Activated effector memory CD4-positive, alpha-beta T cell treated with anti-CD3 and anti-CD28 coated beads, Interleukin-2, amount 50 U/mL, for 16 hours (primary cell): Measurements from ENCODE around the gene FNTB.

ENCODE experiments used
- DNase-seq: peaks from one replicate; pipeline ENCODE4 v3.0.0-alpha.2; 2020

The FNTB gene

DNA sequence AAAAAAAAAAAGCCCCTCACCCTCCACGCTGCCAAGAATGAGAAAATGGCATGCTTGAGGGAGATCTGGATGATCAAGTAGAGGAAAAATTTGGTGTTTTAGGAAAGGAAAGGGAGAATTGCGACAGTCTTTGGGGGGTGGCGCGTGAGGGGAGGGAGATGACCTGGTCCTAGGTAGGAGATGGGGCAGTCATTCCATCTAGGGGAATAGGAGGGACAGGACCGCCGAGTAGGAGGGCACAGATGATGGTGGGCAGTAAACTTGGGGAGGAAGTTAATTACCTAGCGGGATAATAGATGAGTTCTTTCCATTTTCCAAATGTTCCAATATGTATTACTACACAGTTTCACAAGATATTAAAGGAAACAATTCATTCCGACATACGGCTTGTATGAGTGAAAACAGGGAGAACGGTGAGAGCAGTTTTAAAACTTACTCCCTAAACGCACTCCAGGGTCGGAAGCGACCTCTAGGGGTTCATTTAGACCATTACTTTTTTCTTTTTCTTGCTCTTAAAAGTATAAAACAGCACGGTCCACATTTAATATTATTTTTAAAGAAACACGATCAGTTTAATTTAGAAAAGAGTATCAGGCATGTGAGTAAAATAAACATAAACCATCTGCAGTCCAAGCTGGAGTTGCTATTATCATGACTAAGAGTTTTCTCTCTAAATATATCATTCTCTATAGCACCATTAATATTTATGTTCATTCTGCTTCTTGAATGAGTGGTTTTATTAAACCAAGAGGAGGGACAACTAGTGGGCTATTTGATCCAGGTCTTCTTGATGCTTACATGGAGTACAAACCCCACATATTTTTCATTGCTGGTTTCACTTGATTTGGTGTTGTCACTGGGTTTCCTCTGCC lies 3.0 kb upstream of the FNTB start:
- DNase-seq = peak; percentile 69

DNA sequence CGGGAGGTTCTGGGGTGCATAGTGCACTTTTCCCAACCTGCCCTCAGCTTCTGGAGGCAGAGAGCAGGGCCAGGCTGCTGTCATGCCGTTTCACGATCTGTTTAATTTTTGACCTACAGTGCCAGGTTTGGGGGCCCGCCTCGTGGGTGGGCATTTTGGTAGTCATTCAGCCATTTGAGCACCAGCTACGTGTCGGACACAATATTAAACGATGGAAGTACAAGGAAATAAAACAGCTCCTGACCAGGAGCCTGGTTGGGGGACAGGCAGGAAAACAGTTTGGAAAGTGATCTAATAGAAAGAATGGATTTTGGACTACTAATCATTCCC lies 708 bp downstream of the FNTB start:
- DNase-seq = no peak

DNA sequence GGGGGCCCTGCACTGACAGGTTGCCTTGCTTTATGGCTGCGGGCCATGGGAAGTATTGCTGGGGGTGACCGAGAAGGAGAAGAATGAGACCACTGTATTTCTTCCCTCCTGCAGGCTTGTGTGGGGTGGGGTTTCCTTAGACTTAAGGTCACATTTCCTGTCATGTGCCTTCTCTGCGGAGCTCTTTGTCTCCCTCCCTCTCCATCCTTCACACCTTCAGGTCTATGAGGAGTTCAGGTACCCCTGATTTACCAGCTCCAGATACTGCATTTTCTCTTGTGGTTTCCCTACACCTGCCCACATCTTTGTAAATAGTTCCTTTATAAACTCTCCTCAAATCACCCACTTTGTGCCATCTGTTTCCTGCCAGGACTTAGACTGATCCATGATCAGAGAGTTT lies 3.6 kb downstream of the FNTB start:
- DNase-seq = no peak

DNA sequence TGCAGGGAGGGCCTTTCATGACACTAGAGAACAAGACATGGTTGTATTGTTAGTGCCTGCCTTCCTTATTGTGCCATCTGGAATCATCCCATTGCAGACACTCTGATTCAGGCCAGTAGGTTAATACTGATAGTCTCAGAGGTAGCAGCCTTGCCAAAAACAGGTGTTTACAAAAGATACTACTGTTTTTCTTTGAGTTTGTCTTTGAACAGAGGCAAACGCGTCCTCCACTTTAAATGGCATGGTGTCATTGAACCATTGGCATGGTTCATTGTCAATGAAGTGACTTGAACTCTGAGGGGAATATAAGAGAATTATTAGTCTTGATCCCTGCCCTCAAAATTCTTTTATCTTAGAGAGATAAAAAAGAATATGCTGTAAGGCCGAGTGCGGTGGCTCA lies 4.2 kb downstream of the FNTB start:
- DNase-seq = no peak

DNA sequence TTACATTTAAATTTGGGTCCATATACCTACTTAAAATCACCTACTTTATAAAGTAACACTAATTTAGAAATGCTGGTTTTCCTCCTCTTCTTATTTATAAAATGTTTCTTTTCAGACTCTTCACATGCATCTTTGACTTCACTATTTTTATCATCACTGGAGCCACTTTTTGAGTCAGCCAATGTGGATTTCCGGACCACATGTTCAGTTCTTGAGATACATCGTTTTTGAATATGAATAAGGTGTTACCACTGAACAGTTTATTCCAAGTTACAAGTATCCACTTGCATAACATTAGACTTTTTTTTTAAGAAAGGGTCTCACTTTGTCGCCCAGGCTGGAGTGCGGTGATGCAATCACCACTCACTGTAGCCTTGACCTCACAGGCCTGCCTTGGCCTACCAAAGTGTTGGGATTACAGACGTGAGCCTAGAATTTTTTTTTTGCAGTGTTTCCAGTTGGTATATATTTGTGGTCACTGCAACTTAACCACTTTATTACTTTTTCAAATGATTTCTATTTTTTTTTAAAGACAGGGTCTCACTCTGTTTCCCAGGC lies 5.7 kb downstream of the FNTB start:
- DNase-seq = no peak

DNA sequence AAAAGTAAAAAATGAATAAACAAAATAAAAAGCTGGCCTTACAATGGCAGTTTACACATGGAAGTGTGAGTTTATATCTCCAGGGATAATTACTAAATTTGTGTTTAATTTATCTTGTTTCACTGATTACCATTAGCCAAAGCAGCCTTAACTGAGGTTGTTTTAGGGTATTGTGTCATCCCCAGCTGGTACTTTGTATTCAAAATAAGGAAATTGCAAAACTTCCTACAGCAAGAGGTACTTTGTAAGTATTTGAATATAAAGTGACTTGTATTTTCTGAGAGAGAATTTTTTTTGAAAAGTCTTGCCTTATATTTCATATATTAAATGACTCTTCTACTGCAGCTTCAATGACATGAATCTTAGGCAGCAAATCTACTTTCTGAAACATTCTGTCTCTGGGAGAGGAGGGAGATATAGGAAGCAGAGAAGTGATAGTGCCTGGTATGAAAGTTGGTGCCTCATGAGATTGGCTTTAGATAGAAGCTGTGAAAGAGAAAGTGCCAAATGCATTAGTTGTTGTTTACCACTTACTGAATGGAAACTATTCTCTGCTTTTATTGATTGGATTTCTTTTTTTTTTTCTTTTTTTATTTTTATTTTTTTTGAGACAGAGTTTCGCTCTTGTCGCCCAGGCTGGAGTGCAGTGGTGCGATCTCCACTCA lies 6.7 kb downstream of the FNTB start:
- no peak for DNase-seq

DNA sequence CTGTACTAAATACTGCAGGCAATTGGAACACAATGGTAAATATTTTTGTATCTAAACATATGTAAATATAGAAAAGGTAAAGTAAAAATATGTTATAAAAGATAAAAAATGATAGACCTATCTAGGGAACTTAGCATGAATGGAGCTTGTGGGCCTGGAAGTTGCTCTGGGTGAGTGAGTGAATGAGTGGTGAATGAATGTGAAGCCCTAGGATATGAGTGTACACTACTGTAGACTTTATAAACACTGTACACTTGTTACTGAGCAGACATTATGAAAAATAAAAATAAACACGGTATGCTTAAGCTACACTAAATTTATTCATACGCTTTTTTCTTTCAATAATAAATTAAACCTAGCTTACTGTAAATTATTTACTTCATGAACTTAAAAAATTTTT lies 7.8 kb downstream of the FNTB start:
- no peak for DNase-seq

DNA sequence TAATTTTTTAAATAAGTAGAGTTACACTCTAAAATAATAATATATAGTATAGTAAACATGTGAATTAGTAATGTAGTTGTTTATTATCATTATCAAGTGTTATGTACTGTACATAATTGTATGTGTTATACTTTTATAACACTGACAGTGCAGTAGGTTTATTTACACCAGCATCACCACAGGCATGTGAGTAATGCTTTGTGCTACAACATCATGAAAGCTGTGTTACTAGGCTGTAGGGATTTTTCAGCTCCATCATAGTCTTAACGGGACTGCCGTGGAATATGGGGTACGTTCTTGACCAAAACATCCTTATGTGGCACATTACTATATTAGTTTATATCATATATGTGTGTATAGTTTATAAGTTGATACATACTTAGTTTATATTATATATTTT lies 8.6 kb downstream of the FNTB start:
- DNase-seq = no peak

DNA sequence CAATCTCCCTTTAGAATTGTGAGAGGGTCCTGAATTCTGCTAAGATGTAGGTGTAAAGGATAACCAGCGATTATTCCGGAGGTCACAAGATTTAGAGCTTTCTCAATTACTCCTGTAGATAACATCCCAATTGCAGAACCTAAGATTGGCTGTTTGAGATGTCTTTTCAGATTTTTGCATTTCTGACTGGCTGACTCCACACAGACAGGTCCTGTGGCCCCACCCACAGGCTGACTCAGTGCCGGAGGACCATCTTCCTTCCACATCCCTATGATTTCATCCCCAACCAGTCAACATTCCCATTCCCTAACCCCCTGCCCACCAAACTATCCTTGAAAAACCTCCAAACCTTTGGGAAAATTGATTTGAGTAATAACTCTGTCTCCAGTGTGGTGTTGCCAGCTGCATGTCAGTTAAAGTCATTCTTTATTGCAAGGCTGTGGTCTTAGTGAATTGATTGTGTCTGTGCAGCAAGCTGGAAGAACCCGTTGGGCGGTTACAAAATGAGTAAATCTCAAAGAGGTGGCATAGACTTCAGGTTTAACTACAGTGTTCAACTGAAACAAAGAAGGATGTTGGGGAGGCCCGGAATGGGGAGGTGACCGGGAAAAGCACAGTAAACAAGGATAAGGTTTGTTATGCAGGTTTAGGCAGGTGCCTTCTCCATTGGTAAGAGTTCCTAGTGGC lies 10.6 kb downstream of the FNTB start:
- DNase-seq = no peak

DNA sequence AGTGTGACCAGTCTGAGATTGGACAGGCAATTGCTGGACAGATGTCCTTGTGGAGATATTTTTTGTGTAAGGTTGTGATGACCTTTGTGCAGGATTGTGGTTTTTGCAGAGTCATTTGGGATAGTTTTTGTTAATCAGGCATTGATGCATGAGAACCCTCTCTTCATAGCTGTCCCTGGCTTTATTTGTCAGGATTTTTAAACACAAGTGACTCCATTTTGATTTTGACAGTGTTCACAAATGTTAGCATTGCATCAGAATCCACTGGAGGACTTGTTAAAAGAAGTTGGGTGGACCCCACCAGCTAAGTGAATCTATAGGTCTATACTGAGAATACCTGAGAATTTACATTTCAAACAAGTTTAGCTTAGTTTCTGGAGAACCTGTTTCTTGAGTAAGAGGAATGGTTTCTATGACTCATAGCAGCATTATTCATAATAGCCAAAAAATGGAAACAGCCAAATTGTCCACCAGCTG lies 11.8 kb downstream of the FNTB start:
- DNase-seq = no peak

DNA sequence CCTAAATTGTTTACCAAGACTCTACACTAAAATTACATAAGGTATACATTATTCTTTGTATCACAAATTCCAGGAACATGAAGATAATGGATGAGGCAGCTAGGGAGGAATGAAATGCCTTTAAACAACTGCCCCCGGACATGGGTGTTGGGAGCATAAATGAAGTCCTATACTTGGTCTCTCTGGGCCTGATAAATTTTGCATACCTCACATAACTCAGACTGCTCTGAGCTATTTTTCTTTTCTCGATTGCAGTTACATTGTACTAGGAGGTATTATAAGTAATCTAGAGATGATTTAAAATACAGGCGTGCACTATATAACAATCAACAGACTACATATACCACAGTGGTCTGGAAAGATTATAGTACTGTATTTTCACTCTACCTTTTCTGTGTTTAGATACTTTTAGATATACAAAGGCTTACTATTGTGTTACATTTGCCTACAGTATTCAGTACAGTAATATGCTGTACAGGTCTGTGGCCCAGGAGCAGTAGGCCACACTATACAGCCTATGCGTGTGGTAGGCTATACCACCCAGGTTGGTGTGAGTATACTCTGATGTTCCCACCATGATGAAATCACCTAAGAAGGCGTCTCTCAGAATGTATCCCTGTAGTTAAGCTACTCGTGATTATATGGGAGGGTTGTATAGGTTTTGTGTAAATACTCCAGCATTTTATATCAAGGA lies 14.3 kb downstream of the FNTB start:
- DNase-seq = no peak

DNA sequence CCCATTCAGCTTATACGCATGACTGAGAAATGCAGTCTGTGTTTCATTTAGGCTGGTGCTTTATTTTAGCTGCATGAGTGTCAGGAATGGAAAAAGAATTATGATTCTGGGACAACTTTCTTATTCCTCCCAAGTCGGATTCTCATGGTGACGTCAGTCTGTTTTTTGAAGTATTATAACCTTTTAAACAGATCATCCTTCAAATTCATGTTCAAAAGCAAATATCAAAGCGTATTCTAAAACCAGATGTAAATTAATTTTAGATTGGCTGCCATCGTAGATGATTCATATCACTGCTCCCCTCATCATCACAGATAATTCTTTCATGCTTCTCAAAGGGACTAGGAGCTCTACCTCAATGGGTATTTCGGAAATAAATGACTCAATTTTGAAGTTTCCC lies 15.0 kb downstream of the FNTB start:
- DNase-seq = no peak

DNA sequence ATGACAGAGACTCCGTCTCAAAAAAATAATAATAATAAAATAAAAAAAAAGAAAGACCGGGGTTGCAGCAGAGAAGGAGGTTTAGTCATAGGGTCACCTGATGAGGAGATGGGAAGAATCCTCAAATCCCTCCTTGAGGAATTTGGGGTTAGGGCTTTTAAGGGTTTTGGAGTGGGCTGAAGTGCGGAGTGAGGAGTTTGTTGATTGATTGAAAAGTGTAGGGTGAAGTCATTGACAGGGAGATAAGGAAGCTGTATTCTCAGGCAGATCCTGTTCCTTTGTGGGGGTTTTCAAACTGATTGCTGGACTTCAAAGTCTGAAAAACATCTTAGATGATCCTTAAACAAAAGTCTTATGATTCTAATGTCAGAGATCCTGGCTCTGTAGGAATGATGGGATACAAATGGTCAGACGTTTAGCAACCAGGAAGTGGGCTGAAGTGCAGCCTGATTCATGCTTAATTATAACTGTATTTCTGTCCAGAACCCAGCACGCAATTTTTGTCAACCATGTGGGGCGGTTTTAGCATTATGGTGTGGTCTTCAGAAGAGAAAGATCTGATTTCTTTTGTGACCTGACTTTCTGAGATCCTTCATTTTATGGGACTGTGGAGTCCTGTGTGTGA lies 16.0 kb downstream of the FNTB start:
- no peak for DNase-seq

DNA sequence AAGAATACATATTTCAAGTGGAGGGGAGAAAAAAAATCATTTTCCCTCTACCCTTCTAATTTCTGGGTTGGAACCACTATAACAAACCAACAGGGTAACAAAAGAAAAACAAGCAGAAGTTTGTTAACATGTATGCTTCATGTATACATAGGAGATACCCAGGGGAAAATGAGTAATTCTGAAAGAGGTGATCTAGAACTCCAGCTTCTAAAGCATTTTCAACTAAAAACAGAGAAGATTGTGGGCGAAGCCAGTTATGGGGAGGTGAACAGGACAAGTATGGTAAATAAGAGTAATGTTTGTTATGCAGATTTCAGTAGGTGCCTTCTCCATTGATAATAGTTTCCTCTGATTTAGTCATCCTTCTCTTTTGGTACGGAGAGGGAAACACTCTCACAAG lies 16.7 kb downstream of the FNTB start:
- DNase-seq = no peak

DNA sequence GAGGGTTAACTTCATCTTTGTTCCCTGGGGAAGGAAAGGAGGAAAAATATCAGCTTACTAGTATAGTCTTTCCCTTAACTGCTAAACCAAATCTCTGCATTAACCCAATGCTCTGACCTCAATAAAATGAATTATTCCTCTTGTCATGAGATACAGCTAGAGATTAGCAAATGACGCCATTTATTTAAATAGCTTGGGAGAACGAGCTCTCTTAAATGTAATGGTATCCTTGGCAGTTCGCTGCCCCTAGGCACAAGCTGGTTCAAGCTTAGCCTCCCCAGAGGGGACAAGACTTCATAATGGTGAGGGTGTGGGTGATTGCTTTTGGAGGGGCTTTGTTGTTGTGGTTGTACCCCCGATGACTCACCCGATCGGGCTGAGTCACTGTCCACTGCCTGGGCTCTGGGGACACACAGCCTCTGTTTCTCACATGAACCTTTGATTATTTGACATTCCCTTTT lies 19.6 kb downstream of the FNTB start:
- no peak for DNase-seq

DNA sequence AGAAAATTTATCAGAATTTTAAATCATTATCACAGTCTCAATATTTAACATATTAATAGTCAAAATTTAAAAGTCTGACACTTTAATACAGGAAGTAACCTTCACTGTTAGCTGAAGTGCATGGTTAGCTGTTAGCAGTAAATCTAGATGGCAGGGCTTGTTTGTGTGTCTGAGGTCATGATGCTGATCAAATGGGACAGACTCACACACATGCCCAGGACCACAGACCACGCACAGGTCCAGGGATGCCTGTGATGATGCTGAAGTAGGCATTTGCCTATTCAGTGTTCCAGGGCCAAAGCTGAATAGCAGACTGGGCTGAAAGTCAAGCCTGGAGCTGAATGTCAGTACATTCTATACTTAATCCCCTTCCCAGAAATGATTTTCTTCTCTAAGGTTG lies 20.5 kb downstream of the FNTB start:
- DNase-seq = no peak

DNA sequence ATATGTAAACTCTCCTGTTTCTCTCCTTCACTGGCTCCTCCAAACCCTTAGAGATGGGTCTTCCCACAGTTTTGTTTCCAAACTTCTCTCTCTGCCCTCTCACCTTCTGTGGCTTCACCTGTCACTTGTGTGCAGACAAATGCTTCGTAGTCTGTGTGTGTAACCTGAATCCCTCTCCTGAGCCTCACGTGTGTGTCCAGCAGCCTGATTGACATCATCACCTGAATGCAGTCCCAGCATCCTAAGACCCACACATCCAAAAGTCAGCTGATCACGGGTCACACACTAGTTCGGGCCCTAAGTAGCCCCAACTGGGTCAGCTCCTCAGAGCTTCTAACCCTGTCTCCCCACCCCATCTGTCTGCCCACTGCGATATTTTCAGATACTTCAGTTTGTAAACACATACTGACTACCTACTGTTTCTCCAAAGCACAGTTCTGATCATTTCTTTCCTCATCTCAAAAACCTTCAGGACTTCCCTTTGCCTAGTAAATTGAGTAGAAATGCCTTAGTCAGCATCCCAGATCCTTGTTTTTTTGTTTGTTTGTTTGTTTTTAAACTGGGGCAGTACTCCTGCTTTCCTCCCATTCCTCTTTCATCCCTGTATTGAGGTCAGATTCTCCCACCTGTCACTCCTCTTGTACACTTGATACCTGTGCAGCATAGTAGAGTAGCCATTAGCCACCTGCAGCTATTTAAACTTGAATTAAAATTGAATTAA lies 23.7 kb downstream of the FNTB start:
- DNase-seq = no peak

DNA sequence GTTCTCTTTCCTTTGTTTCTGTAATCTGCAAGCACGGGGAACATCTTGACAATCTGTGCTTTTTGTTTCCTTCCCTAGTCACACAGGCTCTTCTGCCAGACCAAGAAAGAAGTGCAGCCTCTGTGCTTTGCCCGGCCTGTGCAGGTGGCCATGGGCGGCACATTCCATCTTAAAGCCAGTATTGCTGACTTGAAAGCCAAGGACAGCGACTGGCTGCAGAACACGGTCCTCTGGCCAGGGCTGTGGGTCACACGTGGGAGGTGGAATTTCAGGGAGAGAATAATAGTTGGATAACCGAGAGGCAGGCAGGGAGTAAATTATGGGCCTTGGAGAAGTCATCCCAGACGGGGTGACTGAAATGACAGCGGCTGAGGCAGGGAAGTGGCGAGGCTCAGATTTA lies 24.8 kb downstream of the FNTB start:
- DNase-seq = no peak

DNA sequence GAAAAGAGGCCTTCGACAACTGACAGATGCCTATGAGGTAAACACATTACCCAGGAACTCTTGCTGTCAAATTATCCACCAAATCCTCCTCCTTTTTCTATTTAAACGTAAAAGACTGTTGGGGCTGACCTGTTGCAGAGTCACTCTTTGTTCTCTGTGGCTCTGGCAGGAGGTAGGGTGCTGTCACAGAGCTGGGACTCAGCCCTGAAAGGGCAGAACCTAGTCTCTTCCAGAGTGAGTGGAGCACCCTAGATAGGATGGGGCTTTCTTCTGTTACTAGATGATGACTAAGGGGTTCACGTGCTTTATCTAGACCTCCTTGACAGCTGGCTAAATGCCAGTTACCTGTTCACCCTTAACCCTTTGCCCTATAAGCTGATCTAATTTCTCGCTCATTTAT lies 25.7 kb downstream of the FNTB start:
- DNase-seq = no peak

DNA sequence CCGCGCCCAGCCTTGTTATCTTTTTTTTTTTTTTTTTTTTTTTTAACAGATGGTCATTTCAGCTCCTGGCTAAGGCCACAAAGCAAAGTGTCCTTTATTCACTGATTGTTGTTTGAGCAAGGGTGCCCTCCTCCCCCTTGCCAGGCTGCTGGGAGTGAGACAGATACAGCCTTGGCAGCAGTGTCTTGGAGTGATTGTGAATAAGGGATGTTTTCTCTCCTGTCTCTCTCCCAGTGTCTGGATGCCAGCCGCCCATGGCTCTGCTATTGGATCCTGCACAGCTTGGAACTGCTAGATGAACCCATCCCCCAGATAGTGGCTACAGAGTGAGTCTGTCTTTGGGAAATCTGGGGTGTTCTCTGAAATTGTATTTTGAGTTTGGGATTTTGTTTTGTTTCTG lies 28.7 kb downstream of the FNTB start:
- no peak for DNase-seq

DNA sequence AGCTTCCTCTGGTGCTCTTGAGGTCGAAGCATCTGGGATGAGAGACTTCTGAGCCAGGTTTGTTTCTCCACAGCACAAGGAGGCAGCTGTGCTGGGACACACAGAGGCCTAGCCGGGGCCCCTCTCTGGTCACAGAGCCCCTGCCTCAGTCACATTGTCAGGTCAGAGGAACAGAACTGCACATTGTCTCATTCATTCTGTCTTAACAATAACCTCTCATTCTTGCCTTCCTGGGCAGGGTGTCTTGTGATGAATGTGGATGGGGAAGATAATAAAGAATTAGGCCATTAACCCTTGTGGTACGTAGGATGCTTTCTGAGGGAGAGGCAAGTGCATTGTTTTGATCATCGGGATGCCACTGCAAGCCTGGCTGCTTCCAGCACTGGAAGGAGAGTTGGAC lies 29.8 kb downstream of the FNTB start:
- no peak for DNase-seq
